Smooth muscle cell (in vitro differentiated cells): ENCODE data around the gene ARHGEF19. TPM values are rescaled to one million over a fixed set of nuclear protein-coding genes. Genes with fewer than 3 reads are reported as not detected.

Source experiments
- DNase-seq: peaks from one replicate; lab custom pipeline; 2025; ENCODE audit not compliant: unreplicated experiment; lab: John Stamatoyannopoulos, UW
- H2AFZ ChIP-seq: fragments of 200-600 bp; sonication (generic); 2 replicates; pipeline ENCODE4 v1.6.0; 2016; ENCODE audit warnings: antibody characterized with exemption, low read depth, mild to moderate bottlenecking
- H3F3A ChIP-seq: fragments of 200-600 bp; sonication (generic); 2 replicates; pipeline ENCODE4 v1.6.0; 2017; ENCODE audit warnings: antibody characterized with exemption, low read depth
- H3K27ac ChIP-seq: fragments of 200-600 bp; sonication (generic); 2 replicates; pipeline ENCODE4 v1.5.1; 2016; ENCODE audit warnings: low read depth, mild to moderate bottlenecking
- H3K27me3 ChIP-seq: fragments of 200-600 bp; sonication (generic); 2 replicates; pipeline ENCODE4 v1.6.1; 2016; ENCODE audit warnings: low read depth, mild to moderate bottlenecking
- H3K36me3 ChIP-seq: fragments of 200-600 bp; sonication (generic); 2 replicates; pipeline ENCODE4 v1.5.1; 2016; ENCODE audit warnings: low read depth
- H3K4me1 ChIP-seq: fragments of 200-600 bp; sonication (generic); 2 replicates; pipeline ENCODE4 v1.5.1; 2016; ENCODE audit warnings: low read depth
- H3K4me2 ChIP-seq: fragments of 200-600 bp; sonication (generic); 2 replicates; pipeline ENCODE4 v1.6.0; 2016; ENCODE audit warnings: mild to moderate bottlenecking
- H3K4me3 ChIP-seq: fragments of 200-600 bp; sonication (generic); 2 replicates; pipeline ENCODE4 v1.5.1; 2016; ENCODE audit warnings: mild to moderate bottlenecking
- H3K79me2 ChIP-seq: fragments of 200-600 bp; sonication (generic); 2 replicates; pipeline ENCODE4 v1.6.0; 2016; ENCODE audit warnings: low read depth, mild to moderate bottlenecking
- H3K9ac ChIP-seq: fragments of 200-600 bp; sonication (generic); 2 replicates; pipeline ENCODE4 v1.6.0; 2016; ENCODE audit warnings: low read depth
- H3K9me3 ChIP-seq: fragments of 200-600 bp; sonication (generic); replicated peaks from 2 replicates; pipeline ENCODE4 v1.5.1; 2016; ENCODE audit warnings: low read depth
- H4K20me1 ChIP-seq: fragments of 200-600 bp; sonication (generic); 2 replicates; pipeline ENCODE4 v1.6.0; 2016; ENCODE audit warnings: low read depth
- WGBS: methylation state at CpG from one replicate; pipeline ENCODE4 v1.1.7; 2016; ENCODE audit warnings: low lambda C conversion rate; 5-methylcytosine and 5-hydroxymethylcytosine counted together
- polyA plus RNA-seq: library from polyadenylated mRNA; unstranded; fragments of >200 nt; fragmentation: Nextera tagmentation; extraction: Ambion mirVana; gene quantifications from 2 replicates; pipeline ENCODE4 v1.2.1, GENCODE V29; 2016
- total RNA-seq: library from RNA; depleted of rRNA; stranded (reverse); fragments of >200 nt; gene quantifications from 2 replicates; pipeline ENCODE4 v1.2.3, GENCODE V29; 2014
- TF ChIP-seq, protein P1 (sequence below): fragments of 200-600 bp; sonication (generic); IDR thresholded peaks from 2 replicates; pipeline ENCODE4 v1.5.1; 2017; ENCODE audit warnings: borderline replicate concordance, mild to moderate bottlenecking, antibody characterized with exemption; ENCODE audit not compliant: insufficient read depth, poor library complexity, severe bottlenecking

The ARHGEF19 gene
- total and polyA plus RNA-seq, 2 experiments from 2014 or later: 32.1 to 45.9 TPM

DNA sequence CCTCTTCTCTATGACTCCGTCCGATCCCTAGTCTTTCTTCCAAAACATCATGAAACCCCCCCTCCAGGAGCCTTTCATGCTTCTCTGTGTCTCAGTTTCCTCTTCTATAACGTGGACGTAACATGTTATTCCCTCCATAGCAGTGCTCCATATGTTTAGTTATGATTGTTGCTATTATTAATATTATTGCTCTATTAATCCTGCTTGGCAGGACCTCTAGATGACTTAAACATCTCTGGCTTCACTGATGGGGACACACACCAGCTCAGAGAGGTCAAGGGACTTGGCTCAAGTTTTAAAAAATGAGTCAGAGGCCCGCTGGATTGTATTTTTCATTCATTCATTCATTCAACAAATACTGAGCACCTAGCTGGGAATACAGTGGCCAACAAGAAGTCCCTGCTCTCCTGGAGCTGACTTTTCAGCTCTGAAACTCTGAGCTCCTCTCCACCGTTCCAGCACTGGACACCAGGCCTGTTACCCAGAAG, 24.9 kb upstream of the ARHGEF19 start:
- no peaks in the 10 kb centered on the region for H4K20me1 ChIP-seq
- no peak for DNase-seq
- H3F3A ChIP-seq: peaks cover 6% of the 10 kb centered on the region
- H3K36me3 ChIP-seq: no peaks in the 10 kb centered on the region
- H3K4me3 ChIP-seq: peak overlapping the region; percentile 63
- peak overlapping the region; percentile 51 for H3K27ac ChIP-seq
- no peaks in the 10 kb centered on the region for H3K79me2 ChIP-seq
- no peaks in the 10 kb centered on the region for H3K9me3 ChIP-seq
- peak overlapping the region; percentile 89 for H3K4me2 ChIP-seq
- H3K4me1 ChIP-seq: peaks cover 5% of the 10 kb centered on the region
- peak overlapping the region; percentile 71 for H2AFZ ChIP-seq
- TF ChIP-seq, protein P1, sequence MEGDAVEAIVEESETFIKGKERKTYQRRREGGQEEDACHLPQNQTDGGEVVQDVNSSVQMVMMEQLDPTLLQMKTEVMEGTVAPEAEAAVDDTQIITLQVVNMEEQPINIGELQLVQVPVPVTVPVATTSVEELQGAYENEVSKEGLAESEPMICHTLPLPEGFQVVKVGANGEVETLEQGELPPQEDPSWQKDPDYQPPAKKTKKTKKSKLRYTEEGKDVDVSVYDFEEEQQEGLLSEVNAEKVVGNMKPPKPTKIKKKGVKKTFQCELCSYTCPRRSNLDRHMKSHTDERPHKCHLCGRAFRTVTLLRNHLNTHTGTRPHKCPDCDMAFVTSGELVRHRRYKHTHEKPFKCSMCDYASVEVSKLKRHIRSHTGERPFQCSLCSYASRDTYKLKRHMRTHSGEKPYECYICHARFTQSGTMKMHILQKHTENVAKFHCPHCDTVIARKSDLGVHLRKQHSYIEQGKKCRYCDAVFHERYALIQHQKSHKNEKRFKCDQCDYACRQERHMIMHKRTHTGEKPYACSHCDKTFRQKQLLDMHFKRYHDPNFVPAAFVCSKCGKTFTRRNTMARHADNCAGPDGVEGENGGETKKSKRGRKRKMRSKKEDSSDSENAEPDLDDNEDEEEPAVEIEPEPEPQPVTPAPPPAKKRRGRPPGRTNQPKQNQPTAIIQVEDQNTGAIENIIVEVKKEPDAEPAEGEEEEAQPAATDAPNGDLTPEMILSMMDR: no peak
- WGBS: 49% methylated on average over 6 of the region's 6 CpGs
- H3K27me3 ChIP-seq: no peaks in the 10 kb centered on the region
- H3K9ac ChIP-seq: peak overlapping the region; percentile 36

DNA sequence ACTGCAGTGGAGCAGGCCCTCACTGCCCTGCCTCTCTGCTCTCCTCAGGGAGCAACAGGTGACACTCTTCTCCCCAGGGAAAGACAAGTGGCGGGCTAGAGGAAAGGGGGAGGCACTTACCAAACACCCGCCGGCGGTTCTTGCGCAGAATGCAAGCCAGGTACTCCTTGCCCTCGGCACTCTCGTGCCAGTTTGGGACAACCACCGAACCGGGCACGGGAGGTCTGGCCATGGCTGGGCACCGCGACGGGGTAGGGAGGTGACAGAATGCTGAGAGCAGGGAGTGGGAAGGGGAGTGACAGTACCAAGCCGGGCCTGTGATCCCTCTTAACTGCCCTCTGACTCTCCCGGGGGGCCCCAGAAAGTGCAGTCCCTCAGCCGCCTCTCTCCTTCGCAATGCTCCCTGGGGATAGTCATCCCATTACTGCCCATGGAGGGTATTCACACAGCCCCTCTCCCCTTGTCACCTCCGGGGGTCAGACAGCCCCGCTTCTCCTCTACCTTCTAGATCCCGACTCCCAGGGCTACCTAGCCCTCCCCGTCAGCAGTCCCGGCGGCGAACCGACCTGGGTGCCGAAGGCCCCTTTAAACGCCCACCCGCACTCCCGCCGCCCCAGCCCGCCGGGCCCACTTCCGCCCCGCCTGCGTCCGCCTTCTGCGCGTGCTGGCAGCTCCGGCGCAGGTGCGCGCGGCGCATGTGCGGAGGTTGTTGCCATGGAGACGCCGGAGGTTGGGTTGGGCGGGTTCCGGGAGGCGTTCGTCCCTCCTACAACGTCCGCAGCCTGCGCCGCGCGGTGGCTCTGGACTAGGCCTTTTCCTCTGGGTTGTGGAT, 24.3 kb upstream of the ARHGEF19 start, which contains the start of gene CPLANE2:
Gene CPLANE2, minus strand, starts transcription at position 673 of the 832 bp plus-strand sequence. Its CDS starts 441 bp downstream, at position 232.
- Histone ChIP-seq H3K9me3 (no peaks in the 10 kb centered on the region), H4K20me1 (no peaks in the 10 kb centered on the region), H3K9ac (peak within 1 kb of the TSS; percentile 67), H3K27me3 (no peaks in the 10 kb centered on the region), H3K27ac (peak within 1 kb of the TSS; percentile 51), H3K4me2 (peak within 1 kb of the TSS; percentile 89), H3K36me3 (no peaks in the 10 kb centered on the region), H3K79me2 (no peaks in the 10 kb centered on the region), H3F3A (peaks cover 6% of the 10 kb centered on the region), H3K4me3 (peak within 1 kb of the TSS; percentile 63), H3K4me1 (peaks cover 5% of the 10 kb centered on the region), H2AFZ (peak within 1 kb of the TSS; percentile 71)
- DNase-seq: peak; percentile 76
- WGBS: 2% methylated on average over 49 of the region's 57 CpGs
- TF ChIP-seq, protein P1: no peak

DNA sequence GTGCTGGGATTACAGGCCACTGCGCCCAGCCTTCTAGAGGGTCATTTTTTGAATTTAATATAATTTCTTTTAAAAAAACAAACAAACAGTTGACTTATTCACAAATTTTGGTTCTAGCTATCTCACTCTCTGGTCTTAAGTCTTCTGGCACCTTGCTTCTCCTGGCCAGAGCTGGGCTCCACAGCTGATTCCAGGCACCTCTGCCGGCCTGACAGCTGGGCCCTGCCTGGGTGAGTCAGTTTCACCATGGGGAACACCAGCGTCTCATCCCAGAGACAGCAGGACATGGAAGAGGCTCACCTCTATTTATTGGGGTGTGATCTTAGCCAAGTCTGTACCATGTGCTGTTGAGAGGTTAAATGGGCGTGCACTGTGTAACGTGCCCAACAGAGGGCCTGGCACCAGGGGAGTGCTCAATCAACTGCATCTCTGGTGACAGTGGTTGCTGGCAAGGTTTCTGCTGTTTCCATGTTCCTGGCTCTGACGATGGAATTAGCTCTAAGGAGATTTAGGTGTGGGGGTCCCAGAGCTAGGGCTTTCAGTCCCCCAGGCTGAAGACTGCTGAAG, 23.6 kb upstream of the ARHGEF19 start:
- H3K9me3 ChIP-seq: no peaks in the 10 kb centered on the region
- peaks cover 6% of the 10 kb centered on the region for H3F3A ChIP-seq
- no peak overlapping the region for H3K9ac ChIP-seq
- no peaks in the 10 kb centered on the region for H3K27me3 ChIP-seq
- H3K27ac ChIP-seq: no peak overlapping the region
- H2AFZ ChIP-seq: no peak overlapping the region
- H3K36me3 ChIP-seq: no peaks in the 10 kb centered on the region
- H3K4me1 ChIP-seq: peaks cover 5% of the 10 kb centered on the region
- no peaks in the 10 kb centered on the region for H4K20me1 ChIP-seq
- H3K4me3 ChIP-seq: peak overlapping the region; percentile 63
- TF ChIP-seq, protein P1: no peak
- no peaks in the 10 kb centered on the region for H3K79me2 ChIP-seq
- WGBS: 53% methylated on average over 6 of the region's 6 CpGs
- peak overlapping the region; percentile 89 for H3K4me2 ChIP-seq
- no peak for DNase-seq
